Measurements from ENCODE around the gene GAREM1.

GAREM1 gene

GRCh38 chr18:32326450-32327308 is 144.0 kb downstream of the GAREM1 start:
- Histone ChIP-seq H4K20me1 (ENCODE audit: insufficient read depth, low read length) (no peaks in the 10 kb centered on the region), H3K4me1 (ENCODE audit: insufficient read depth, low read length, severe bottlenecking) (no peaks in the 10 kb centered on the region), H3K79me2 (ENCODE audit: insufficient read depth, low read length) (no peaks in the 10 kb centered on the region), H3K9me2 (ENCODE audit: low read depth, low read length) (no peaks in the 10 kb centered on the region), H3F3A (ENCODE audit: insufficient read depth, low read length) (no peaks in the 10 kb centered on the region), H3K4me2 (ENCODE audit: low read length) (no peak overlapping the region), H2AFZ (ENCODE audit: low read length) (no peak overlapping the region), H3K9me3 (ENCODE audit: low read length) (no peaks in the 10 kb centered on the region), H3K27me3 (ENCODE audit: insufficient read depth, low read length) (no peaks in the 10 kb centered on the region), H3K9ac (ENCODE audit: low read length) (no peak overlapping the region), H3K36me3 (ENCODE audit: insufficient read depth, low read length) (no peaks in the 10 kb centered on the region), H3K4me3 (ENCODE audit: low read depth, low read length, poor library complexity, severe bottlenecking) (no peak overlapping the region), H3K27ac (ENCODE audit: low read depth, low read length, poor library complexity, severe bottlenecking) (no peak overlapping the region)
- TF ChIP-seq CTCF (IDR thresholded peaks at IDR 0.05; ENCODE audit: low read length) (no peak), EZH2 (IDR thresholded peaks at IDR 0.05; ENCODE audit: borderline replicate concordance, low read length) (no peak)

GRCh38 chr18:32324181-32324580 is 146.5 kb downstream of the GAREM1 start:
- Histone ChIP-seq H3K27ac (ENCODE audit: low read depth, low read length, poor library complexity, severe bottlenecking) (no peak overlapping the region), H2AFZ (ENCODE audit: low read length) (no peak overlapping the region), H3K9me3 (ENCODE audit: low read length) (no peaks in the 10 kb centered on the region), H3K4me1 (ENCODE audit: insufficient read depth, low read length, severe bottlenecking) (no peaks in the 10 kb centered on the region), H4K20me1 (ENCODE audit: insufficient read depth, low read length) (no peaks in the 10 kb centered on the region), H3K27me3 (ENCODE audit: insufficient read depth, low read length) (no peaks in the 10 kb centered on the region), H3K36me3 (ENCODE audit: insufficient read depth, low read length) (no peaks in the 10 kb centered on the region), H3K4me2 (ENCODE audit: low read length) (no peak overlapping the region), H3F3A (ENCODE audit: insufficient read depth, low read length) (no peaks in the 10 kb centered on the region), H3K4me3 (ENCODE audit: low read depth, low read length, poor library complexity, severe bottlenecking) (no peak overlapping the region), H3K9ac (ENCODE audit: low read length) (no peak overlapping the region), H3K9me2 (ENCODE audit: low read depth, low read length) (no peaks in the 10 kb centered on the region), H3K79me2 (ENCODE audit: insufficient read depth, low read length) (no peaks in the 10 kb centered on the region)
- TF ChIP-seq EZH2 (IDR thresholded peaks at IDR 0.05; ENCODE audit: borderline replicate concordance, low read length), result no peak

- Histone ChIP-seq H3K4me3 (ENCODE audit: low read depth, low read length, poor library complexity, severe bottlenecking) (no peak overlapping the region), H3K36me3 (ENCODE audit: insufficient read depth, low read length) (no peaks in the 10 kb centered on the region), H3K27ac (ENCODE audit: low read depth, low read length, poor library complexity, severe bottlenecking) (no peak overlapping the region), H2AFZ (ENCODE audit: low read length) (no peak overlapping the region), H3K27me3 (ENCODE audit: insufficient read depth, low read length) (no peaks in the 10 kb centered on the region), H3K9ac (ENCODE audit: low read length) (no peak overlapping the region), H3F3A (ENCODE audit: insufficient read depth, low read length) (no peaks in the 10 kb centered on the region), H3K9me2 (ENCODE audit: low read depth, low read length) (no peaks in the 10 kb centered on the region), H3K79me2 (ENCODE audit: insufficient read depth, low read length) (no peaks in the 10 kb centered on the region), H3K4me1 (ENCODE audit: insufficient read depth, low read length, severe bottlenecking) (no peaks in the 10 kb centered on the region), H4K20me1 (ENCODE audit: insufficient read depth, low read length) (no peaks in the 10 kb centered on the region), H3K4me2 (ENCODE audit: low read length) (no peak overlapping the region), H3K9me3 (ENCODE audit: low read length) (no peaks in the 10 kb centered on the region)
- no peak for TF ChIP-seq CTCF (IDR thresholded peaks at IDR 0.05; ENCODE audit: low read length)
- no peak for TF ChIP-seq EZH2 (IDR thresholded peaks at IDR 0.05; ENCODE audit: borderline replicate concordance, low read length)
Observed at GRCh38 chr18:32321826-32322225, 148.9 kb downstream of the GAREM1 start.

- Histone ChIP-seq H3K4me3 (ENCODE audit: low read depth, low read length, poor library complexity, severe bottlenecking) (no peak overlapping the region), H3K36me3 (ENCODE audit: insufficient read depth, low read length) (no peaks in the 10 kb centered on the region), H3K79me2 (ENCODE audit: insufficient read depth, low read length) (no peaks in the 10 kb centered on the region), H3K9ac (ENCODE audit: low read length) (no peak overlapping the region), H3K27me3 (ENCODE audit: insufficient read depth, low read length) (no peaks in the 10 kb centered on the region), H3K4me1 (ENCODE audit: insufficient read depth, low read length, severe bottlenecking) (no peaks in the 10 kb centered on the region), H3K27ac (ENCODE audit: low read depth, low read length, poor library complexity, severe bottlenecking) (no peak overlapping the region), H3K9me3 (ENCODE audit: low read length) (no peaks in the 10 kb centered on the region), H3K9me2 (ENCODE audit: low read depth, low read length) (no peaks in the 10 kb centered on the region), H2AFZ (ENCODE audit: low read length) (no peak overlapping the region), H3K4me2 (ENCODE audit: low read length) (no peak overlapping the region), H4K20me1 (ENCODE audit: insufficient read depth, low read length) (no peaks in the 10 kb centered on the region), H3F3A (ENCODE audit: insufficient read depth, low read length) (no peaks in the 10 kb centered on the region)
- TF ChIP-seq CTCF (IDR thresholded peaks at IDR 0.05; ENCODE audit: low read length), result no peak
- no peak for TF ChIP-seq EZH2 (IDR thresholded peaks at IDR 0.05; ENCODE audit: borderline replicate concordance, low read length)
Observed at GRCh38 chr18:32319084-32319483, 151.6 kb downstream of the GAREM1 start.
